ENCODE results near the gene ACYP2.

Gene ACYP2

GRCh38 chr2:54330926-54331835 lies 215.8 kb downstream of the ACYP2 start:
- DNase-seq, result no peak

- DNase-seq, result no peak
Observed at GRCh38 chr2:54332386-54332785, 217.0 kb downstream of the ACYP2 start.

DNA sequence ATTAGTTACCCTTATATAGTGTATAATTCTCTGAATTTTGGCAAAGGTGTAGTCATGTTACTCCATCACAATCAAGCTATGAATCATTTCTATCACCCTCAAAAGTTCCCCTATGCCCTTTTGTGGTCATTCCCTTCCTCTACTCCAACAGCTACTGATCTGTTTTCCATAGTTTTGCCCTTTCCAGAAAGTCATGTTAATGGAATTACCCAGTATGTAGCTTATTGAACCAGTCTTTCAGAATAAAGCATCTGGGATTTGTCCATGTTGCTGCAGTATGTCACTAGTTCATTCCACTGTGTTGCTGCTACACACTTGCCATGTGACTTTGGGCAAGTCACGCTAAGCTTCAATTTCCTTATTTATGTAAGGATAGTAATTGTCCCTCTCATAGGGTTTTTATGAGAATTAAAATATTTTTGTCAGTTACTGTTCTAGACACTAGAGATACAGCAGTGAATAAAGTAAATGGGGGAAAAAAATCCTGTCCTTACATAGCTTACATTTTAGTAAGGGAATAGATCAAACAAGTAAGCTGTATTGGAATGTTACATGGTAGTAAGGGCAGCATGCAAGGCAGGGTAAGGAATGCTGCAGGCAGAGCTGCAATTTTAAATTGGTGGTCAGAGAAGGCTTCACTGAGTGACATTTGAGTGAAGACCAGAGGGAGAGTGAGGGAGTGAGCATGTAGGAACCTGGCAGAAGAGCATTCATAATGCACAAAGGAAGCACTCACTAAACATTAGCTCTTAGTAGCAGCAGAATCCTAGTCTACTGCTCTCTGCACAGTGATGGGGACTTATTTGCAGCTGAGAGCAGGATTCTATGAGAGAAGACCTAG lies 220.9 kb downstream of the ACYP2 start:
- no peak for DNase-seq

DNA sequence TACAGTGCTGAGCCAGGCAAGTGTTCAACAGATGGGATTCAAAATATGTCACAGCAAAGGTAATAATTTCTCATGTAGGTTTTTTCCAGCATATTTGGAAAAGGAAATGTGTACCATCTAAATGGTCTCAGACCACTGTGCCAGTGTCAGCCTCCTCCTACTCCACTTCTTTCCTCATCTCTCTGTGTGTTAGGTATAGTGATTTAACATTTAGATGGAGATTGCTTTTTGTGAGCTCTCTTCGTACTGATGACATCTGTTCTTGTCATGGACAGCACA lies 221.5 kb downstream of the ACYP2 start:
- no peak for DNase-seq

DNA sequence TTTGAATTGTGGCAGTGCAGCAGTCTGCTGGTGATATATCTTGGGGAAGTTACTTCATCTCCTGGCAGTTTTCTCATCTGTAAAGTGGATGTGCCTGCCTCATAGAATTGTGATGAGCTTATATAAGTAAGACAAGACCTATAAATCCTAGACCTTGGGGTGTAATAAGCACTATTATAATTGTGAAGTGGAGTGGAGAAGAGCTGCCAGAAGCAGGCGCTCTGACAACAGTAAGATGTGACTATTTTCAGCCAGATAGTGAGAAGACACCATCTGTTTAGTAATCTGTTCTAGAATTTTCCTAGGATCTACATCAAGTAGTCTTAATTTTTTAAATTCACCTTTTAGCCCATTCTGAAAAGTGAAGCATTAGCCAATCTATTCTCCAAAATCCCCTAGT lies 226.2 kb downstream of the ACYP2 start:
- DNase-seq, result peak; percentile 26

GRCh38 chr2:54342603-54343002 lies 227.2 kb downstream of the ACYP2 start:
- DNase-seq, result no peak

GRCh38 chr2:54347622-54348021 lies 232.2 kb downstream of the ACYP2 start:
- DNase-seq, result no peak

DNA sequence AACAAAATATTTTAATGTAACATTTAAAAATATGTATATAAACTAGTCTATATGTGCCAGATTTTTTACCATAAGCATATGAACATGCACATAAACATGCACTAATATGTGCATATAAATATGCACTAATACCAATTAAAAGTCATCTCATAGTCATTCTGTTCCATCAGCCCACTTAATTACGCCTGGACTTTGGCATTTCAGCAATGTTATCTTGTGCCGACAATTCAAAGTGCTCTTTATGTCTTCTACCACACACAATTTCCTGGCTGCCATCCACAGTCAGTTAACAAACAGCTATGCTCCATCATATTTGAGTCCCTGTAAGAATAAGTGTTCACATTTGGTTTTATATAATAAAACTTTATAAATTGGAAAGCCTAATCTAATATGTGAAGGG lies 233.2 kb downstream of the ACYP2 start:
- no peak for DNase-seq

DNA sequence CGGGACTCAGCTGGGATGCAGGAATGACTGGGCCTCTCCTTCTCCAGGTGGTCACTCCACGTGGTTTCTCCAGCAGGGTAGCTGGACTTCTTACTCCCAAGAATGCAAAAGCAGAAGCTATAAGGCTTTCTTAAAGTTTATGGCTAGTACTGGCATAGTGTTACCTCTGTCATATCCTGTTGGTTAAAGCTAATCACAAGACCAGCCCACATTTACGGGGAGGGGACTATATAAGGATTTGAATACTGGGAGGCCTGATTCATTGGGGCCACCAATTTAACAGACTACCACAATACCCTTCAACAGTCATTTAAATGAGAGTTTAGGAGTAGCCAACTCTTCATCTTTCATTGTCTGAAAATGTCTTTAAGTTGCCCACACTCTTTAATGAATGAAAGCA lies 235.0 kb downstream of the ACYP2 start:
- DNase-seq, result no peak

- DNase-seq, result no peak
Observed at GRCh38 chr2:54353216-54353615, 237.8 kb downstream of the ACYP2 start.

Data from NCI-H446 treated with DMSO at 0.1 percent for 48 hours (cell line).